ENCODE data around the gene COL11A2. TPM values are rescaled to one million over a fixed set of nuclear protein-coding genes. Genes with fewer than 3 reads are reported as not detected.

The COL11A2 gene
- total RNA-seq, 1 donor from 2014 or later, result 1.2 TPM

GRCh38 chr6:33187809-33188208 is 4.5 kb downstream of the COL11A2 start:
- DNase-seq (no peak), ATAC-seq (no peak)
- no peaks in the 10 kb centered on the region for H3K9me3 ChIP-seq
- H3K36me3 ChIP-seq, result no peaks in the 10 kb centered on the region
- intact Hi-C loops (cut with DNase I), result no loop called here
- TF ChIP-seq CTCF (IDR thresholded peaks at IDR 0.05), result no peak
- no peak overlapping the region for H3K27ac ChIP-seq
- H3K4me1 ChIP-seq, result peaks cover 10% of the 10 kb centered on the region
- peaks cover 19% of the 10 kb centered on the region for H3K27me3 ChIP-seq
- H3K4me3 ChIP-seq, result no peak overlapping the region

- Histone ChIP-seq H3K27me3 (peaks cover 3% of the 10 kb centered on the region), H3K4me1 (no peaks in the 10 kb centered on the region), H3K9me3 (no peaks in the 10 kb centered on the region), H3K27ac (no peak overlapping the region), H3K36me3 (no peaks in the 10 kb centered on the region), H3K4me3 (no peak overlapping the region)
- no peak for TF ChIP-seq CTCF (IDR thresholded peaks at IDR 0.05)
- DNase-seq (no peak), ATAC-seq (no peak)
- intact Hi-C loops (cut with DNase I), result no loop called here
These were observed 6.5 kb downstream of the COL11A2 start for GRCh38 chr6:33185654-33186187.

DNA sequence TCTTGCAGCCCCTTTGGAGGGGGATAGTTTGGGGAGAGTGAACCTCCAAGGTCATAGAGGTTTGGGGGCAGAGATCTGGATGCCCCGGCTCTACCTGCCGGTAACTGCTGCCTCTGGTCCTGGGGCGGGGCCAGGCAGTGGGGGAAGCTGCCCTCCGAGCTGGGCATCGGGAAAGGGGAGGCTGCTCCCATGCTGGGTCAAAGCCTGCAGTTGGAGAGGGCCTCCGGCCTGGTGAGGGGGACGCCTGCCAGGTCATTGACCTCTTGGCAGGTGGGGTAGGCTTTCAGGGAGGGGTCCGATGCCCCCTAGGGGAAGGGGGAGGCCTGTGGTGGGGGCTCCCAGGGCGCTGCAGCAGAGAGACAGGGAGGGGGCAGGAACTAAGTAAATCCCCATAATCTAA is 7.1 kb downstream of the COL11A2 start:
- no peak for DNase-seq
- no peak for TF ChIP-seq CTCF (IDR thresholded peaks at IDR 0.05)
- Histone ChIP-seq H3K4me3 (no peak overlapping the region), H3K27me3 (no peaks in the 10 kb centered on the region), H3K27ac (no peak overlapping the region), H3K4me1 (no peaks in the 10 kb centered on the region), H3K36me3 (no peaks in the 10 kb centered on the region), H3K9me3 (no peaks in the 10 kb centered on the region)
- intact Hi-C loops (cut with DNase I), result no loop called here
- no peak for ATAC-seq

- ATAC-seq (peak; percentile 28), DNase-seq (no peak)
- Histone ChIP-seq H3K4me3 (no peak overlapping the region), H3K9me3 (no peaks in the 10 kb centered on the region), H3K36me3 (no peaks in the 10 kb centered on the region), H3K4me1 (no peaks in the 10 kb centered on the region), H3K27me3 (no peaks in the 10 kb centered on the region), H3K27ac (no peak overlapping the region)
- no peak for TF ChIP-seq CTCF (IDR thresholded peaks at IDR 0.05)
- intact Hi-C loops (cut with DNase I), result no loop called here
These were observed 9.1 kb downstream of the COL11A2 start for GRCh38 chr6:33183071-33183683.

DNA sequence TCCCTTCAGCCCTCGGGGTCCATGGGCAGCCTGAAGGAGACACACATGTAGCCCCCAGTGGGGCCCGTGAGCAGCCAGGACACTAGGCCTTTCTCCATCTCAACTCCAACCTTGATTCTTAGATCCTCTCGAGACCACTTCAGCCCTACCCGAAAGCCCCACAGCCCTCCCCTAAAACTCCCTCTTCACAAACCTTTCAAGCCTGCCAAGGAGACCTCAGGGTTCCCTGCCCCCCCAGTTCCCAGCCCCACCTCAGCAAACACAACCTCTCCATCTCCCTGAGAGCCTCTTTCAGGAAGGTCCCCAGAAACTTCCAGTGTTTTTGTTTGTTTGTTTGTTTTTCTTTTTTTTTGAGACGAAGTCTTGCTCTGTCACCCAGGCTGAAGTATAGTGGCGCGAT is 11.1 kb downstream of the COL11A2 start:
- TF ChIP-seq CTCF (IDR thresholded peaks at IDR 0.05), result no peak
- intact Hi-C loops (cut with DNase I), result no loop called here
- ATAC-seq, result no peak

More for the DNA sequence above, 11.1 kb downstream of the COL11A2 start:
- Histone ChIP-seq H3K36me3 (no peaks in the 10 kb centered on the region), H3K9me3 (no peaks in the 10 kb centered on the region), H3K27ac (no peak overlapping the region), H3K27me3 (no peaks in the 10 kb centered on the region), H3K4me3 (no peak overlapping the region), H3K4me1 (no peaks in the 10 kb centered on the region)
- DNase-seq, result no peak

All from upper lobe of right lung (tissue), 1 donor.